Measurements from ENCODE around the gene APBA1.

DNA sequence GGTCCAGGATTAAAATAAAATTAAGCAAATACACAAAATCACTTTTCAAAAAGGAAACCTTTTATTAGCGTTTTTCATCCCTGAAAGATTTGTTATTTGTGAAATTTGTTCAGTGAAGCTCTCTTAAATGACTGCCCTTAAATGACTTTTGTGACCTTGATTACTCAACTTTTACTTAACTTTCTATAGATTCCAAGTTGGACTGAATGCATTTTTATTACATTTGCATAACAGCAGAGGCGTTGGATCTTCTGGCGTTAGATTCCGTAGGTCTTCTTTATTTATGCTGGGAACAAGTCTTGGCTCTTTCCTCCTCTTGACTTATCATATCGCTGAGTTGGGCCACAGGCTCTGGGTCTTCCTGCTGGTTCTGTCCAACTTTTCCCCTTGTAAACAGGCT is 78.4 kb downstream of the APBA1 start:
- TF ChIP-seq, protein P1, sequence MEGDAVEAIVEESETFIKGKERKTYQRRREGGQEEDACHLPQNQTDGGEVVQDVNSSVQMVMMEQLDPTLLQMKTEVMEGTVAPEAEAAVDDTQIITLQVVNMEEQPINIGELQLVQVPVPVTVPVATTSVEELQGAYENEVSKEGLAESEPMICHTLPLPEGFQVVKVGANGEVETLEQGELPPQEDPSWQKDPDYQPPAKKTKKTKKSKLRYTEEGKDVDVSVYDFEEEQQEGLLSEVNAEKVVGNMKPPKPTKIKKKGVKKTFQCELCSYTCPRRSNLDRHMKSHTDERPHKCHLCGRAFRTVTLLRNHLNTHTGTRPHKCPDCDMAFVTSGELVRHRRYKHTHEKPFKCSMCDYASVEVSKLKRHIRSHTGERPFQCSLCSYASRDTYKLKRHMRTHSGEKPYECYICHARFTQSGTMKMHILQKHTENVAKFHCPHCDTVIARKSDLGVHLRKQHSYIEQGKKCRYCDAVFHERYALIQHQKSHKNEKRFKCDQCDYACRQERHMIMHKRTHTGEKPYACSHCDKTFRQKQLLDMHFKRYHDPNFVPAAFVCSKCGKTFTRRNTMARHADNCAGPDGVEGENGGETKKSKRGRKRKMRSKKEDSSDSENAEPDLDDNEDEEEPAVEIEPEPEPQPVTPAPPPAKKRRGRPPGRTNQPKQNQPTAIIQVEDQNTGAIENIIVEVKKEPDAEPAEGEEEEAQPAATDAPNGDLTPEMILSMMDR (IDR thresholded peaks at IDR 0.05) = no peak
- TF ChIP-seq POLR2A (IDR thresholded peaks at IDR 0.05) = no peak
- no peak for TF ChIP-seq POLR2AphosphoS5 (IDR thresholded peaks at IDR 0.05)

Measured in suprapubic skin (tissue), 4 donors.